HG03159 (cell line): ENCODE measurements around the gene TMEM97.
A peak's percentile ranks its signal among the peaks of the same experiment; 100 is the strongest.

Experiments
- ATAC-seq: cut with Tn5 transposase; IDR thresholded peaks from one replicate; pipeline ENCODE4 v1.9.1; 2021; ENCODE audit warnings: mild to moderate bottlenecking, moderate library complexity; ENCODE audit not compliant: unreplicated experiment

The TMEM97 gene

GRCh38 chr17:28363776-28364650, 45.0 kb downstream of the TMEM97 start:
- ATAC-seq: no peak

GRCh38 chr17:28364665-28365363, 45.8 kb downstream of the TMEM97 start, which contains the start of gene SEBOX:
TSS of gene SEBOX (minus strand) at chr17:28365199. CDS start at chr17:28365151, 48 bp downstream.
- ATAC-seq: no peak

- no peak for ATAC-seq
Observed at GRCh38 chr17:28365487-28365886, 46.5 kb downstream of the TMEM97 start.

- no peak for ATAC-seq
Observed at GRCh38 chr17:28366605-28367004, 47.6 kb downstream of the TMEM97 start.

- no peak for ATAC-seq
Observed at GRCh38 chr17:28367641-28368305, 48.8 kb downstream of the TMEM97 start.

GRCh38 chr17:28368306-28368831, 49.4 kb downstream of the TMEM97 start:
- ATAC-seq: no peak

GRCh38 chr17:28368915-28369683, 50.1 kb downstream of the TMEM97 start:
- no peak for ATAC-seq

GRCh38 chr17:28369684-28370034, 50.7 kb downstream of the TMEM97 start:
- ATAC-seq: no peak

- no peak for ATAC-seq
Observed at GRCh38 chr17:28370035-28370743, 51.2 kb downstream of the TMEM97 start, which contains the start of gene VTN. TSS of gene VTN (minus strand) at chr17:28370307. CDS start at chr17:28370203, 104 bp downstream.

GRCh38 chr17:28370744-28371103, 51.7 kb downstream of the TMEM97 start:
- no peak for ATAC-seq

- peak; percentile 81 for ATAC-seq
Observed at GRCh38 chr17:28371245-28372202, 52.5 kb downstream of the TMEM97 start, which contains the start of gene SARM1. TSS of gene SARM1 (plus strand) at chr17:28371694. CDS start at chr17:28372033, 339 bp downstream.

- ATAC-seq: peak; percentile 28
Observed at GRCh38 chr17:28372203-28372944, 53.4 kb downstream of the TMEM97 start.

GRCh38 chr17:28372945-28373274, 53.9 kb downstream of the TMEM97 start:
- ATAC-seq: no peak
